GM12878 (cell line): Measurements from ENCODE around the gene MACROD2. TPM values are rescaled to one million over a fixed set of nuclear protein-coding genes. Genes with fewer than 3 reads are reported as not detected.

Source experiments
- ATAC-seq: fragments of 200-7000 bp; cut with Tn5 transposase; 3 replicates; pipeline ENCODE4 v1.9.1; 2020; ENCODE audit warnings: mild to moderate bottlenecking, moderate library complexity
- BruUV-seq: library from RNA; stranded (reverse); fragments of 400-500 nt; replicated peaks from 2 replicates; lab custom pipeline; 2021; lab: Mats Ljungman, UMichigan
- CTCF ChIA-PET: fragments of 300-600 bp; sonication (Branson Sonifier 250); formaldehyde crosslinking; extraction: SDS; loops from one replicate; lab custom pipeline; 2021; ENCODE audit warnings: inconsistent platforms; lab: Yijun Ruan, JAX
- POLR2A ChIA-PET: fragments of 350-600 bp; formaldehyde crosslinking; extraction: SDS; loops from one replicate; lab custom pipeline; 2021; ENCODE audit warnings: inconsistent platforms; lab: Charles Lee
- RAD21 ChIA-PET: fragments of 300-600 bp; sonication (Branson Sonifier 250); formaldehyde crosslinking; loops from one replicate; lab custom pipeline; 2023; ENCODE audit warnings: antibody characterized with exemption; ENCODE audit not compliant: unreplicated experiment; lab: Charles Lee
- SMC1A ChIA-PET: fragments of 300-600 bp; sonication (Branson Sonifier 250); formaldehyde crosslinking; loops from one replicate; lab custom pipeline; 2023; ENCODE audit not compliant: unreplicated experiment, uncharacterized antibody; lab: Charles Lee
- DNase-seq: peaks from one replicate; pipeline ENCODE4 v3.0.0-alpha.2; 2011; ENCODE audit warnings: low read depth, low spot score
- FAIRE-seq: peaks from 3 replicates; lab custom pipeline; 2011; peaks lifted over from hg19 to GRCh38; lab: Jason Lieb, UNC
- H2AFZ ChIP-seq: 2 replicates; pipeline ENCODE4 v1.6.0; 2011; ENCODE audit warnings: low read depth, low read length, control low read depth; ENCODE audit not compliant: control insufficient read depth
- H3K27ac ChIP-seq: 2 replicates; pipeline ENCODE4 v1.5.1; 2011; ENCODE audit warnings: control low read depth; ENCODE audit not compliant: control insufficient read depth, insufficient read depth
- H3K27me3 ChIP-seq, 2 experiments: replicated peaks in 1 of 2; 2 replicates each; pipeline versions ENCODE4 v1.6.0 to v1.6.1; 2011; ENCODE audit warnings: low read length in 1 of 2; ENCODE audit not compliant: control insufficient read depth in 2 of 2, insufficient read depth in 2 of 2
- H3K36me3 ChIP-seq, 2 experiments: 2 replicates each; pipeline ENCODE4 v1.5.1; 2011; ENCODE audit warnings: low read length in 1 of 2; ENCODE audit not compliant: control insufficient read depth in 2 of 2, insufficient read depth in 2 of 2
- H3K4me1 ChIP-seq: 2 replicates; pipeline ENCODE4 v1.6.1; 2011; ENCODE audit warnings: mild to moderate bottlenecking, low read length, moderate library complexity, mixed read lengths; ENCODE audit not compliant: control insufficient read depth, insufficient read depth
- H3K4me2 ChIP-seq: 2 replicates; pipeline ENCODE4 v1.6.0; 2011; ENCODE audit warnings: control low read depth; ENCODE audit not compliant: control insufficient read depth, insufficient read depth
- H3K4me3 ChIP-seq: fragments of 200-600 bp; sonication (generic); 2 replicates; pipeline ENCODE4 v1.5.1; 2016
- H3K79me2 ChIP-seq: 2 replicates; pipeline ENCODE4 v1.6.0; 2011; ENCODE audit warnings: low read length; ENCODE audit not compliant: control insufficient read depth, insufficient read depth
- H3K9ac ChIP-seq: 2 replicates; pipeline ENCODE4 v1.8.0; 2011; ENCODE audit warnings: low read length, control low read depth, mixed read lengths; ENCODE audit not compliant: control insufficient read depth, insufficient read depth
- H3K9me3 ChIP-seq: replicated peaks from 3 replicates; pipeline ENCODE4 v1.5.1; 2011; ENCODE audit warnings: mild to moderate bottlenecking, low read length; ENCODE audit not compliant: control insufficient read depth, insufficient read depth
- H4K20me1 ChIP-seq: 2 replicates; pipeline ENCODE4 v1.6.0; 2011; ENCODE audit not compliant: control insufficient read depth, insufficient read depth
- ATF7 ChIP-seq: fragments of 450-650 bp; IDR thresholded peaks from 2 replicates; pipeline ENCODE4 v1.6.1; 2016; ENCODE audit warnings: low read depth, mild to moderate bottlenecking
- BCL11A ChIP-seq: IDR thresholded peaks from 2 replicates; pipeline ENCODE4 v1.6.1; 2011; ENCODE audit warnings: low read depth, low read length
- CBX5 ChIP-seq: sonication (generic); IDR thresholded peaks from 2 replicates; pipeline ENCODE4 v1.6.1; 2016; ENCODE audit warnings: low read depth, moderate library complexity, mild to moderate bottlenecking, inconsistent platforms
- IKZF1 ChIP-seq: fragments of 450-650 bp; conservative IDR thresholded peaks from 2 replicates; pipeline ENCODE4 v1.6.1; 2017; ENCODE audit warnings: antibody characterized with exemption, mild to moderate bottlenecking
- IKZF2 ChIP-seq, 2 experiments: fragments of 450-650 bp; IDR thresholded peaks; 2 replicates each; pipeline ENCODE4 v1.6.1; 2017; ENCODE audit warnings: mild to moderate bottlenecking in 2 of 2, moderate library complexity in 2 of 2
- KAT2A ChIP-seq: conservative IDR thresholded peaks from 2 replicates; pipeline ENCODE4 v1.6.1; 2011; ENCODE audit warnings: low read depth, low read length; ENCODE audit not compliant: control insufficient read depth
- MEF2B ChIP-seq: fragments of 450-650 bp; IDR thresholded peaks from 2 replicates; pipeline ENCODE4 v1.6.1; 2018; ENCODE audit warnings: mild to moderate bottlenecking, moderate library complexity; ENCODE audit not compliant: partially characterized antibody, poor library complexity, severe bottlenecking
- NR2F1 ChIP-seq: fragments of 450-650 bp; conservative IDR thresholded peaks from 2 replicates; pipeline ENCODE4 v1.6.1; 2017; ENCODE audit warnings: mild to moderate bottlenecking
- RELB ChIP-seq: fragments of 450-650 bp; IDR thresholded peaks from 2 replicates; pipeline ENCODE4 v1.6.1; 2017; ENCODE audit warnings: low read depth, mild to moderate bottlenecking, moderate library complexity
- RUNX3 ChIP-seq: IDR thresholded peaks from 2 replicates; pipeline ENCODE4 v1.6.1; 2012; ENCODE audit warnings: low read length, inconsistent platforms
- TBL1XR1 ChIP-seq: IDR thresholded peaks from 2 replicates; pipeline ENCODE4 v1.6.1; 2012; ENCODE audit warnings: low read depth, low read length, improper control_type of control experiment
- ZNF592 ChIP-seq: fragments of 450-650 bp; IDR thresholded peaks from 2 replicates; pipeline ENCODE4 v1.6.1; 2017; ENCODE audit warnings: mild to moderate bottlenecking, moderate library complexity
- WGBS: methylation state at CpG from one replicate; pipeline ENCODE4 v1.1.6; 2016; ENCODE audit warnings: low lambda C conversion rate; ENCODE audit not compliant: insufficient replicate concordance, insufficient coverage; ENCODE audit errors: missing lambda C conversion rate; 5-methylcytosine and 5-hydroxymethylcytosine counted together
- in situ Hi-C: fragments of 300-500 bp; cut with MboI; formaldehyde crosslinking; loops from 9 replicates; pipeline ENCODE4 v1.14.3; 2018; ENCODE audit warnings: mixed read lengths
- intact Hi-C: fragments of 100-400 bp; cut with micrococcal nuclease; formaldehyde crosslinking; loops from one replicate; pipeline ENCODE4 v1.14.2; 2022; ENCODE audit not compliant: unreplicated experiment
- polyA plus RNA-seq, 11 experiments: library from polyadenylated mRNA; depleted of rRNA in 4 of 11; unstranded in 6 of 11; stranded (reverse) in 5 of 11; fragments of >200 nt; fragmentation: Nextera tagmentation in 4 of 11; fragmentation: Illumina TruSeq in 1 of 11; extraction: Ambion mirVana in 4 of 11; extraction: Trizol in 1 of 11; gene quantifications; 1 replicate in 1 of 11; 2 replicates in 10 of 11; pipeline versions ENCODE4 v1.2.1 to v1.2.3, GENCODE V29; 2011 to 2016; ENCODE audit warnings: inconsistent platforms in 2 of 11, missing spikeins in 2 of 11, low read depth in 1 of 11
- total RNA-seq, 4 experiments: library from RNA; depleted of rRNA in 3 of 4; stranded (reverse); fragments of >200 nt in 3 of 4; fragmentation: Illumina TruSeq in 1 of 4; extraction: Trizol in 1 of 4; gene quantifications; 2 replicates each; pipeline versions ENCODE4 v1.2.1 to v1.2.3, GENCODE V29; 2013 to 2021
- TF ChIP-seq, protein P1 (sequence below): fragments of 450-650 bp; IDR thresholded peaks from 2 replicates; pipeline ENCODE4 v1.6.1; 2016; ENCODE audit warnings: mild to moderate bottlenecking, moderate library complexity, borderline replicate concordance
- TF ChIP-seq, protein P2 (sequence below): fragments of 450-650 bp; IDR thresholded peaks from 2 replicates; pipeline ENCODE4 v1.6.1; 2016; ENCODE audit warnings: mild to moderate bottlenecking

Gene MACROD2
- total and polyA plus RNA-seq, 10 of the 15 experiments (the other 5 are each of a cell fraction or from before 2014, with no cell fraction given): 1.1 to 21.5 (median 2.2) TPM

DNA sequence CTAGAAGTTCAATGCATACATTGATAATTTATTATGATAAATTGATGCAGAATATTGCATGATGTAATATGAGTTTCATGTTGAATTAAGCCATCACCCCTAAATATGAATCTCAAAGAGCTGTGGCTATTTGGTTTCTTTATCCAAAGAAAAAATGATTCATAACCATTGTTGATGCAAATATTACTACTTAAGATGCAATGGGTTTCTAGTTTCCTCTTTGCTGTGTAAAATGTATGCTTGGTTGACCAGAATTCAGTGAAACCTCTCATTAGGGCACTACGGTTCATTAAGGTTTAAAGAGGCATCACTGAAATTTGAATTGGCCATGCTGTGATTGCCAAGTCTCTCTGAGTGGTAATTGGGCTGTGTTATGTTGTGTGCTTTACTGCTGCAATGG, 834.6 kb downstream of the MACROD2 start:
- Histone ChIP-seq H3K4me3 (no peak overlapping the region), H2AFZ (no peak overlapping the region), H3K9ac (no peak overlapping the region), H3K36me3 (no peaks in the 10 kb centered on the region), H3K79me2 (no peaks in the 10 kb centered on the region), H3K4me2 (peak overlapping the region; percentile 50), H3K4me1 (peaks cover 40% of the 10 kb centered on the region), H3K27me3 (no peaks in the 10 kb centered on the region), H3K27ac (peak overlapping the region; percentile 46; the same call in 1 of the 2 replicates), H4K20me1 (no peaks in the 10 kb centered on the region), H3K9me3 (peaks cover under 1% of the 10 kb centered on the region; the same call in 1 of the 3 replicates)
- intact Hi-C loops (loop anchor here (1.0 to 10.0 kb wide), 8 partner anchors 23 to 487 kb away; no protein-coding TSS in a partner anchor), in situ Hi-C loops (no loop called here)
- SMC1A ChIA-PET: no interaction called here
- ATAC-seq (peak; percentile 82), DNase-seq (peak; percentile 86), FAIRE-seq (peak; percentile 84)
- BruUV-seq: no TSS peak
- 0% methylated on average over 1 of the region's 1 CpG for WGBS
- POLR2A ChIA-PET: no interaction called here
- CTCF ChIA-PET: no interaction called here
- RAD21 ChIA-PET: no interaction called here
- TF ChIP-seq ZNF592 (no peak), IKZF1 (no peak), KAT2A (no peak), NR2F1 (peak; percentile 84), IKZF2 (IDR thresholded peaks at IDR 0.05) (peak; percentile 3 to 7; a peak in 3 of 4 replicates), BCL11A (peak; percentile 95), RUNX3 (peak; percentile 68), TBL1XR1 (peak; percentile 84; the same call in 1 of the 2 replicates), CBX5 (0 out of 2 replicates have a peak, but pooled peaks have one; percentile 19), RELB (no peak), ATF7 (peak; percentile 86), MEF2B (no peak)
- TF ChIP-seq, protein P1, sequence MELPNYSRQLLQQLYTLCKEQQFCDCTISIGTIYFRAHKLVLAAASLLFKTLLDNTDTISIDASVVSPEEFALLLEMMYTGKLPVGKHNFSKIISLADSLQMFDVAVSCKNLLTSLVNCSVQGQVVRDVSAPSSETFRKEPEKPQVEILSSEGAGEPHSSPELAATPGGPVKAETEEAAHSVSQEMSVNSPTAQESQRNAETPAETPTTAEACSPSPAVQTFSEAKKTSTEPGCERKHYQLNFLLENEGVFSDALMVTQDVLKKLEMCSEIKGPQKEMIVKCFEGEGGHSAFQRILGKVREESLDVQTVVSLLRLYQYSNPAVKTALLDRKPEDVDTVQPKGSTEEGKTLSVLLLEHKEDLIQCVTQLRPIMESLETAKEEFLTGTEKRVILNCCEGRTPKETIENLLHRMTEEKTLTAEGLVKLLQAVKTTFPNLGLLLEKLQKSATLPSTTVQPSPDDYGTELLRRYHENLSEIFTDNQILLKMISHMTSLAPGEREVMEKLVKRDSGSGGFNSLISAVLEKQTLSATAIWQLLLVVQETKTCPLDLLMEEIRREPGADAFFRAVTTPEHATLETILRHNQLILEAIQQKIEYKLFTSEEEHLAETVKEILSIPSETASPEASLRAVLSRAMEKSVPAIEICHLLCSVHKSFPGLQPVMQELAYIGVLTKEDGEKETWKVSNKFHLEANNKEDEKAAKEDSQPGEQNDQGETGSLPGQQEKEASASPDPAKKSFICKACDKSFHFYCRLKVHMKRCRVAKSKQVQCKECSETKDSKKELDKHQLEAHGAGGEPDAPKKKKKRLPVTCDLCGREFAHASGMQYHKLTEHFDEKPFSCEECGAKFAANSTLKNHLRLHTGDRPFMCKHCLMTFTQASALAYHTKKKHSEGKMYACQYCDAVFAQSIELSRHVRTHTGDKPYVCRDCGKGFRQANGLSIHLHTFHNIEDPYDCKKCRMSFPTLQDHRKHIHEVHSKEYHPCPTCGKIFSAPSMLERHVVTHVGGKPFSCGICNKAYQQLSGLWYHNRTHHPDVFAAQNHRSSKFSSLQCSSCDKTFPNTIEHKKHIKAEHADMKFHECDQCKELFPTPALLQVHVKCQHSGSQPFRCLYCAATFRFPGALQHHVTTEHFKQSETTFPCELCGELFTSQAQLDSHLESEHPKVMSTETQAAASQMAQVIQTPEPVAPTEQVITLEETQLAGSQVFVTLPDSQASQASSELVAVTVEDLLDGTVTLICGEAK: no peak
- TF ChIP-seq, protein P2, sequence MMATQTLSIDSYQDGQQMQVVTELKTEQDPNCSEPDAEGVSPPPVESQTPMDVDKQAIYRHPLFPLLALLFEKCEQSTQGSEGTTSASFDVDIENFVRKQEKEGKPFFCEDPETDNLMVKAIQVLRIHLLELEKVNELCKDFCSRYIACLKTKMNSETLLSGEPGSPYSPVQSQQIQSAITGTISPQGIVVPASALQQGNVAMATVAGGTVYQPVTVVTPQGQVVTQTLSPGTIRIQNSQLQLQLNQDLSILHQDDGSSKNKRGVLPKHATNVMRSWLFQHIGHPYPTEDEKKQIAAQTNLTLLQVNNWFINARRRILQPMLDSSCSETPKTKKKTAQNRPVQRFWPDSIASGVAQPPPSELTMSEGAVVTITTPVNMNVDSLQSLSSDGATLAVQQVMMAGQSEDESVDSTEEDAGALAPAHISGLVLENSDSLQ: no peak
